ENCODE results near the gene DBF4B.
A peak's percentile ranks its signal among the peaks of the same experiment; 100 is the strongest.

DBF4B gene

DNA sequence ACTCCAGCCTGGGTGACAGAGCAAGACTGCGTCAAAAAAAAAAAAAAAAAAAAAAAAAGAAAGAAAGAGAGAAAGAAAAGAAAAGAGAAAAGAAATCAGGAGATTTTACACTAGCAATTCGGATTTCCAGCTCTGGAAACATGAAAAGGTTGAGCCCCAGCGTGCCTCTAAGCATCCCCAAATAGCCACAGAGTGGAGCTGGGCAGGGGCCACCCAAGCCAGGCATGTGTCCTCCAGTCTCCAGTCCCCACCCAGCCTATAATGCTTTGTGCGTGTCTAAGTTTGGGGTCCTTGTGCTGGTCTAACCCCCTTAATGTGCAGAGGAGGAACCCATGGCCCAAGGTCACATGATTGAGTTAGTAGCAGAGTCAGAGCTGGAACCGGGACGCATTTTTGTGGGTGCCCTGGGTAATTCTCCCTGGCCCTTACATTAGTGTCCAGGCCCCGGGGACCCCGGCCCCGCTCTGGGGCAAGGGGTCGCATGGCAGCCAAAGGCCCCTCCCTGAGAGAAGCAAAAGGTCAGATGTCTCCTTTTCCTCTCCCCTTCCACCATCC, 70.3 kb downstream of the DBF4B start:
- H3K4me3 ChIP-seq (replicated peaks; ENCODE audit: low read depth, low read length), result no peak overlapping the region
- no peak for DNase-seq (ENCODE audit: extremely low read depth, low read depth)
- TF ChIP-seq, protein P1, sequence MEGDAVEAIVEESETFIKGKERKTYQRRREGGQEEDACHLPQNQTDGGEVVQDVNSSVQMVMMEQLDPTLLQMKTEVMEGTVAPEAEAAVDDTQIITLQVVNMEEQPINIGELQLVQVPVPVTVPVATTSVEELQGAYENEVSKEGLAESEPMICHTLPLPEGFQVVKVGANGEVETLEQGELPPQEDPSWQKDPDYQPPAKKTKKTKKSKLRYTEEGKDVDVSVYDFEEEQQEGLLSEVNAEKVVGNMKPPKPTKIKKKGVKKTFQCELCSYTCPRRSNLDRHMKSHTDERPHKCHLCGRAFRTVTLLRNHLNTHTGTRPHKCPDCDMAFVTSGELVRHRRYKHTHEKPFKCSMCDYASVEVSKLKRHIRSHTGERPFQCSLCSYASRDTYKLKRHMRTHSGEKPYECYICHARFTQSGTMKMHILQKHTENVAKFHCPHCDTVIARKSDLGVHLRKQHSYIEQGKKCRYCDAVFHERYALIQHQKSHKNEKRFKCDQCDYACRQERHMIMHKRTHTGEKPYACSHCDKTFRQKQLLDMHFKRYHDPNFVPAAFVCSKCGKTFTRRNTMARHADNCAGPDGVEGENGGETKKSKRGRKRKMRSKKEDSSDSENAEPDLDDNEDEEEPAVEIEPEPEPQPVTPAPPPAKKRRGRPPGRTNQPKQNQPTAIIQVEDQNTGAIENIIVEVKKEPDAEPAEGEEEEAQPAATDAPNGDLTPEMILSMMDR (IDR thresholded peaks at IDR 0.05; ENCODE audit: low read depth, low read length, missing control alignments), result no peak

DNA sequence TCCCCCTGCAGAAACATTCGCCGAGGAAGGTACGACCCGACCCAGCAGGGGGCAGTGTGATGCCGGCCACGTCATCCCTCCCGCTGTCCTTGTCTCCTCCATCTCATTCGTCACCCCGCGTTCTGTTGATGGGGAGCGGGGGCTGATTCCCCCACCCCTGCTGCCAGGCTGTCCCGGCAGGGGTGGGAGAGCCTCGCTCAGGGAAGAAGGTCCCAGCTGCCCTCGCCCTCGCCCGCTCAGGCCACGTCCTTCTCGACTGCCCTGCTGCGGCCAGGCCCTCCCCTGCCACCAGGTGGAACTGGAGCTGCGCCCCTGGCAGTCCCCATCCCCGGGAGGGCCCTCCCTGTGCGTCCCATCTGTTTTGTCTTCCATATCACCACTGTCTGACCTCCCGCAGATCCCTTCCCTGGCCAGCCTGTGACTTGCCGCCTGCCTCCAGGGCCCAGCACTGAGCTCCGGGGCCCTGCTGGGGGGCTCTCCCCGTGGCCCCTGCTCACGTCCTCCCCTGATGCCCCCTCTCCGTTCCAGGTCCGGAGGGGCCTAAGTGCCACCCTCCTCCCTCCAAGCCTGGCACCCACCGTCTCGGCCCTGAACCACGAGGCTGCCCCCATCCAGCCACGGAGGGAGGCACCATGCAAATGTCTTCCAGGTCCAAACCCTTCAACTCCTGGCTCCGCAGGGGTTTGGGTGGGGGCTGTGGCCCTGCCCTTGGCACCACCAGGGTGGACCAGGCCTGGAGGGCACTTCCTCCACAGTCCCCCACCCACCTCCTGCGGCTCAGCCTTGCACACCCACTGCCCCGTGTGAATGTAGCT, 71.0 kb downstream of the DBF4B start:
- TF ChIP-seq, protein P1 (IDR thresholded peaks at IDR 0.05; ENCODE audit: low read depth, low read length, missing control alignments), result peak; percentile 94
- DNase-seq (ENCODE audit: extremely low read depth, low read depth), result no peak
- peak overlapping the region; percentile 27 for H3K4me3 ChIP-seq (replicated peaks; ENCODE audit: low read depth, low read length)

DNA sequence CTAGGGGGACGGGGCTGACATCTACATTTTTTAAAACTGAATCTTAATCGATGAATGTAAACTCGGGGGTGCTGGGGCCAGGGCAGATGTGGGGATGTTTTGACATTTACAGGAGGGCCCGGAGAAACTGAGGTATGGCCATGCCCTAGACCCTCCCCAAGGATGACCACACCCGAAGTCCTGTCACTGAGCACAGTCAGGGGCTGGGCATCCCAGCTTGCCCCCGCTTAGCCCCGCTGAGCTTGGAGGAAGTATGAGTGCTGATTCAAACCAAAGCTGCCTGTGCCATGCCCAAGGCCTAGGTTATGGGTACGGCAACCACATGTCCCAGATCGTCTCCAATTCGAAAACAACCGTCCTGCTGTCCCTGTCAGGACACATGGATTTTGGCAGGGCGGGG, 71.7 kb downstream of the DBF4B start:
- H3K4me3 ChIP-seq (replicated peaks; ENCODE audit: low read depth, low read length), result no peak overlapping the region
- TF ChIP-seq, protein P1 (IDR thresholded peaks at IDR 0.05; ENCODE audit: low read depth, low read length, missing control alignments), result no peak
- DNase-seq (ENCODE audit: extremely low read depth, low read depth), result no peak

DNA sequence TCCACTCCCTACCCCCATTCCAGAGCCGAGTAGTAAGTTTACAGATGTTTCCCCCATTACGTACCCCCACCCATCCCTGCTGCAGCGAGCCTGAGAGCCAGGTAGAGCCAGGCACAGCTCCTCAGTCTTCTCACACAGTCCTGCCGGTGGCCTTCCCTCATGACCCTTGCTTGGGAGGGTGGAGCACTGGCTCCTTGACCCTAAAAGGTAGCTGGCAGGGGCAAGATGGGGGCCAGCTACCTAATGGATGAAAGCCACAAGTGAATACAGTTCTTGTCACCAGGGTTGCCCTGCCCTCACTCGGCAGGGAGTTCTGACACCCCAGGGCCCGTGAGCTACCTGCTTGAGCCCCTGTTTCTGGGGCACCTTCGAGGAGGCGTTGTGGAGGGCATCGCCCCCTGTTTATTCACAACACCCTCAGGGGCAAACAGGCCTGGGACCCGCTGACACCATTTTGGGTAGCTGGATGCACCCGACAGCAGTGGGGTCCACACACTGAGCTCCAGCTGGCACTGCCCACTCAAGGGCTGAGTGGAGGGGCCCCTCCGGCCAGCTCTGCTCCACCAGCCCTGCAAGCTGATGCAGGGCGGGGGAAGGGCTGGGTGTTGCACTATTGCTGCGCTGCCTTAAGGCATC, 72.5 kb downstream of the DBF4B start:
- H3K4me3 ChIP-seq (replicated peaks; ENCODE audit: low read depth, low read length), result no peak overlapping the region
- TF ChIP-seq, protein P1 (IDR thresholded peaks at IDR 0.05; ENCODE audit: low read depth, low read length, missing control alignments), result no peak

DNA sequence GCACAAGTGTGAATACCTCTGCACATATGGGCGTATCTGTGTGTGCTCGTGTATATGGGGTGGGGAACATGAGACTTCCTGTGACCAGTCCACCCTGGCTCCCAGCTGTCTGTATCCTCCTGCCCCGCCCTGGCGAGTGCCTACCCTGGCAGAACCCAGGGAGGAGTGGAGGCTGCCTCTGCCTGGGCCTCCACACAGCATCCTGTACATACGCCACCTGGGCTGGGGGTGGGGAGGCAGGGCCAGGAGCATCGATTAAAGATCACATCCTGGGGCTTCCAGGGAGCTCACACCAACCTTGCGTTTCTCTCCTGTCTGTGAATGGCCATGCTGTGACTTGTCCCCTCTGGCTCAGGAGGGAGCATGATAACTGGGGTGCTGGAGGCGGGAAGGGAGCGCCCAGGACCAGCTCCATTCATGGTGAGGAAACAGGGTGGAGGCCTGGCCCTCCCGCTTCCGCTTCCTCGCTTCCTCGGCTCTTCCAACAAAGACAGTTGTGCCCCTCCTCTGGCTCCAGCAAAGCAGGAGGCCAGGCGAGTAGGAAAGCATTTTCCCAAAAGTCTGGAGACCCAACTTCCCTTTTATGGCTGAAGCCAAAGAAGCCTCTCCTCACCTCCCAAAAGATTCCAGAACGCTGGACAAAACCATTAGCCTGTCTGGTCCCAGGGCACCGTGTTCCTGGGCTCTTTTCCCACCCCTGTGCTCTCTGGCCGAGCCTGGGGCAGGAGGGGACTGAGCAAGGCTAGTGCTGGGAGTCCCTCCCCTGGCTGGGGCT, 73.3 kb downstream of the DBF4B start:
- no peak overlapping the region for H3K4me3 ChIP-seq (replicated peaks; ENCODE audit: low read depth, low read length)
- TF ChIP-seq, protein P1 (IDR thresholded peaks at IDR 0.05; ENCODE audit: low read depth, low read length, missing control alignments), result no peak
- DNase-seq (ENCODE audit: extremely low read depth, low read depth), result no peak

More for the DNA sequence above, 72.5 kb downstream of the DBF4B start:
- DNase-seq (ENCODE audit: extremely low read depth, low read depth), result no peak

DNA sequence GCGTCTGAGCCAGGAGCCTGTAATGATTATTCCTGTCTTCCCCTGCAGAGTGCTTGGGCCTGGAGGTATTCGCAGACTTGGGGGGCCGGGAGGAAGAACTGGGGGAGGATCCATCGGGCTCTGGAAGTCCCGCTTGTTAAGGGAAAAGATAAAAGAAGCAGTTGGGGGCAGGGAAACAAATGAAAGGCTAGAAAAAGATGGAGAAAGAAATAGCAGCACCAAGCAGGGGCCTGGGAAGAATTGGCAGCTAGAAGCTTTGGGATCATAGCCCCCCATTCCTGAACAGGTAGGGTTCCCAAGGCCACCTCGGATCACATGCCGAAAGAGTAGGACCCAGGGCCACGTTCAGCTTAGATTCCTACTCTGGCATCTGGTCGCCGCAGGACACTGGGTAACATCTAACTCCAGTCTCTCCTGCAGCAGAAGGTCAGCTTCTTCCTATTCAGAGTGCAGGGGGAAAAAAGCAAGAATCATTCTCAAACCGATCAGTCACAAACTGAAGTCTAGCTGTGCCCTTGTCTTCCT, 73.9 kb downstream of the DBF4B start:
- TF ChIP-seq, protein P1 (IDR thresholded peaks at IDR 0.05; ENCODE audit: low read depth, low read length, missing control alignments), result no peak
- DNase-seq (ENCODE audit: extremely low read depth, low read depth), result no peak
- no peak overlapping the region for H3K4me3 ChIP-seq (replicated peaks; ENCODE audit: low read depth, low read length)

All from HFF-Myc (cell line).